H1 (cell line): ENCODE results near the gene SYT14. TPM values are rescaled to one million over a fixed set of nuclear protein-coding genes. Genes with fewer than 3 reads are reported as not detected.

Experiments used
- TCF12 ChIP-seq: IDR thresholded peaks from 2 replicates; pipeline ENCODE4 v1.6.1; 2011; ENCODE audit warnings: low read depth, mild to moderate bottlenecking, low read length
- polyA plus RNA-seq, 7 experiments: library from polyadenylated mRNA; depleted of rRNA in 3 of 7; stranded (reverse) in 5 of 7; unstranded in 2 of 7; fragments of >200 nt in 5 of 7; fragments of 200-250 nt in 2 of 7; gene quantifications; 1 replicate in 5 of 7; 2 replicates in 1 of 7; 4 replicates in 1 of 7; pipeline versions ENCODE4 v1.2.1 to v1.2.3, GENCODE V29; 2011 to 2013; ENCODE audit warnings: missing spikeins in 2 of 7, mixed read lengths in 2 of 7
- total RNA-seq: library from RNA; stranded (reverse); fragmentation: NEBNext Ultra II Directional; extraction: Animal tissue kit (Norgen Biotek cat#: 25700); gene quantifications from 2 replicates; pipeline ENCODE4 v1.2.1, GENCODE V29; 2021

Gene SYT14
- total and polyA plus RNA-seq, 2 of the 8 experiments (the other 6 are each of a cell fraction or from before 2014, with no cell fraction given) = 2.3 to 18.4 TPM

DNA sequence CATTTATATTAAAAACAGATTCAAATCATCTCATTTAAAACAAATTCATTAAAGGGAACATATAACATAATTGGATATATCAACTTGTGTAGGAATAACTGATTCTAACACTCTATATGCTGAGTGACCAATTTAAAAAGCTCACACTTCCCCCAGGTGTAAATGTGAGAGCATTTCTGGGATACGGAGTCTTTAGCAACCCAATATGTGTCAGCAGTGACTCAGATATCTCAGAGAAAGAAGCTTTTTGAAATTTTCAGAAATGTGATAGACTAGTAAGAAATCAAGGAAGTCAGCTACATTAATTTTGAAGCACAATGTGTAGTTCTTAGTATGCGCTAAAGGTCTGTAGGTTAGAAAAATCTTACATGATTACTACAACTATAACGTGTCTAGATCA lies 206.7 kb downstream of the SYT14 start (continued):
- TF ChIP-seq TCF12 = no peak
- TF ChIP-seq, all 59 proteins: peak for 0
